Astrocyte of the spinal cord (primary cell): ENCODE data around the gene CFAP20DC.

Source experiments
- DNase-seq: peaks from one replicate; pipeline ENCODE4 v3.0.0; 2011; ENCODE audit warnings: low read depth, low spot score
- H3K4me3 ChIP-seq: 2 replicates; pipeline ENCODE4 v1.5.1; 2011; ENCODE audit warnings: low read depth, mild to moderate bottlenecking, low read length, moderate library complexity
- in situ Hi-C: cut with HindIII; loops from 2 replicates; pipeline ENCODE4 v1.10.0; 2017; ENCODE audit warnings: low sequenced_read_pairs
- TF ChIP-seq, protein P1 (sequence below): IDR thresholded peaks from 2 replicates; pipeline ENCODE4 v1.5.1; 2012; ENCODE audit warnings: low read depth, mild to moderate bottlenecking, low read length, inconsistent platforms

CFAP20DC gene

DNA sequence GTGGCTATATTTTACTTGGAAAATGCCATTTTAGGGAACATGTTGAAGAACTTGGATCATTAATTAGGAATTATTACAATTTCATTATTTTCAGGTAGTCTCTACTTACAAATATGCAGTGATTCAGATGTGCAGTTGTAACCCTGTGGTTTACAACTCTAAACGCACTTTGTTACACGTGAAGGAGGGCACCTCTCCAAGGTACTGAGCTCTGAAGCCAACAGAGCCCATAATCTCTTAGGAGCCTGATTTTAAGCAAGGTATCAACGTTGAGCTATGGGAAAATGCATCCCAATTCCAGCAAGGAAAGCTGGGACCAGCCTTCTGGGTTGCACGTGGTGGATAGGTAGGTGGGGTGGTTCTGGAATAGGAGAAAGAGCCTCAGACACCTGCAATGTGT, 301.8 kb downstream of the CFAP20DC start:
- no peak for DNase-seq
- no peak overlapping the region for H3K4me3 ChIP-seq
- TF ChIP-seq, protein P1, sequence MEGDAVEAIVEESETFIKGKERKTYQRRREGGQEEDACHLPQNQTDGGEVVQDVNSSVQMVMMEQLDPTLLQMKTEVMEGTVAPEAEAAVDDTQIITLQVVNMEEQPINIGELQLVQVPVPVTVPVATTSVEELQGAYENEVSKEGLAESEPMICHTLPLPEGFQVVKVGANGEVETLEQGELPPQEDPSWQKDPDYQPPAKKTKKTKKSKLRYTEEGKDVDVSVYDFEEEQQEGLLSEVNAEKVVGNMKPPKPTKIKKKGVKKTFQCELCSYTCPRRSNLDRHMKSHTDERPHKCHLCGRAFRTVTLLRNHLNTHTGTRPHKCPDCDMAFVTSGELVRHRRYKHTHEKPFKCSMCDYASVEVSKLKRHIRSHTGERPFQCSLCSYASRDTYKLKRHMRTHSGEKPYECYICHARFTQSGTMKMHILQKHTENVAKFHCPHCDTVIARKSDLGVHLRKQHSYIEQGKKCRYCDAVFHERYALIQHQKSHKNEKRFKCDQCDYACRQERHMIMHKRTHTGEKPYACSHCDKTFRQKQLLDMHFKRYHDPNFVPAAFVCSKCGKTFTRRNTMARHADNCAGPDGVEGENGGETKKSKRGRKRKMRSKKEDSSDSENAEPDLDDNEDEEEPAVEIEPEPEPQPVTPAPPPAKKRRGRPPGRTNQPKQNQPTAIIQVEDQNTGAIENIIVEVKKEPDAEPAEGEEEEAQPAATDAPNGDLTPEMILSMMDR = no peak
- in situ Hi-C loops = no loop called here

- TF ChIP-seq, protein P1 = no peak
- no peak overlapping the region for H3K4me3 ChIP-seq
- no peak for DNase-seq
- in situ Hi-C loops = no loop called here
Measured at GRCh38 chr3:58746758-58747157, 303.1 kb downstream of the CFAP20DC start.

GRCh38 chr3:58743296-58743695, 306.5 kb downstream of the CFAP20DC start:
- TF ChIP-seq, protein P1 = no peak
- no peak overlapping the region for H3K4me3 ChIP-seq
- DNase-seq = no peak
- in situ Hi-C loops = no loop called here

- TF ChIP-seq, protein P1 = no peak
- in situ Hi-C loops = no loop called here
- no peak for DNase-seq
- no peak overlapping the region for H3K4me3 ChIP-seq
Measured at GRCh38 chr3:58742239-58742638, 307.6 kb downstream of the CFAP20DC start.

- no peak overlapping the region for H3K4me3 ChIP-seq
- DNase-seq = no peak
- TF ChIP-seq, protein P1 = no peak
- in situ Hi-C loops = no loop called here
Measured at GRCh38 chr3:58737644-58738043, 312.2 kb downstream of the CFAP20DC start.

- TF ChIP-seq, protein P1 = no peak
- no peak for DNase-seq
- in situ Hi-C loops = no loop called here
- H3K4me3 ChIP-seq = no peak overlapping the region
Measured at GRCh38 chr3:58731673-58732072, 318.2 kb downstream of the CFAP20DC start.

- TF ChIP-seq, protein P1 = no peak
- H3K4me3 ChIP-seq = no peak overlapping the region
- in situ Hi-C loops = no loop called here
- DNase-seq = no peak
Measured at GRCh38 chr3:58728723-58729122, 321.1 kb downstream of the CFAP20DC start.
